HEK293T (cell line): ENCODE measurements around the gene NDUFB7.

ENCODE experiments used
- ARNT ChIP-seq: fragments of 450-650 bp; IDR thresholded peaks from 2 replicates; pipeline ENCODE4 v1.6.1; 2017; ENCODE audit warnings: mild to moderate bottlenecking
- BHLHE40 ChIP-seq: fragments of 450-650 bp; IDR thresholded peaks from 2 replicates; pipeline ENCODE4 v1.6.1; 2016; ENCODE audit warnings: mild to moderate bottlenecking, moderate library complexity, borderline replicate concordance
- ELF4 ChIP-seq: fragments of 450-650 bp; IDR thresholded peaks from 2 replicates; pipeline ENCODE4 v1.6.1; 2017; ENCODE audit warnings: antibody characterized with exemption
- FOXK2 ChIP-seq: fragments of 450-650 bp; IDR thresholded peaks from 2 replicates; pipeline ENCODE4 v1.6.1; 2016; ENCODE audit warnings: mild to moderate bottlenecking
- FOXM1 ChIP-seq: fragments of 450-650 bp; IDR thresholded peaks from 2 replicates; pipeline ENCODE4 v1.6.1; 2017; ENCODE audit warnings: mild to moderate bottlenecking, borderline replicate concordance
- HDGF ChIP-seq: fragments of 450-650 bp; IDR thresholded peaks from 2 replicates; pipeline ENCODE4 v1.6.1; 2017; ENCODE audit warnings: antibody characterized with exemption, borderline replicate concordance
- L3MBTL2 ChIP-seq: fragments of 450-650 bp; conservative IDR thresholded peaks from 2 replicates; pipeline ENCODE4 v1.6.1; 2016; ENCODE audit warnings: mild to moderate bottlenecking
- LEF1 ChIP-seq: fragments of 450-650 bp; IDR thresholded peaks from 2 replicates; pipeline ENCODE4 v1.6.1; 2017; ENCODE audit warnings: mild to moderate bottlenecking, borderline replicate concordance
- NFRKB ChIP-seq: fragments of 450-650 bp; IDR thresholded peaks from 2 replicates; pipeline ENCODE4 v1.6.1; 2016; ENCODE audit warnings: mild to moderate bottlenecking, moderate library complexity
- SP1 ChIP-seq: fragments of 450-650 bp; IDR thresholded peaks from 2 replicates; pipeline ENCODE4 v1.6.1; 2017
- SUZ12 ChIP-seq: fragments of 450-650 bp; IDR thresholded peaks from 2 replicates; pipeline ENCODE4 v1.6.1; 2016; ENCODE audit warnings: mild to moderate bottlenecking
- TARDBP ChIP-seq: fragments of 450-650 bp; IDR thresholded peaks from 2 replicates; pipeline ENCODE4 v1.6.1; 2016
- ZNF384 ChIP-seq: fragments of 450-650 bp; IDR thresholded peaks from 2 replicates; pipeline ENCODE4 v1.6.1; 2016
- TF ChIP-seq, protein P1 (sequence below): fragments of 450-650 bp; IDR thresholded peaks from 2 replicates; pipeline ENCODE4 v1.6.1; 2016

DNA sequence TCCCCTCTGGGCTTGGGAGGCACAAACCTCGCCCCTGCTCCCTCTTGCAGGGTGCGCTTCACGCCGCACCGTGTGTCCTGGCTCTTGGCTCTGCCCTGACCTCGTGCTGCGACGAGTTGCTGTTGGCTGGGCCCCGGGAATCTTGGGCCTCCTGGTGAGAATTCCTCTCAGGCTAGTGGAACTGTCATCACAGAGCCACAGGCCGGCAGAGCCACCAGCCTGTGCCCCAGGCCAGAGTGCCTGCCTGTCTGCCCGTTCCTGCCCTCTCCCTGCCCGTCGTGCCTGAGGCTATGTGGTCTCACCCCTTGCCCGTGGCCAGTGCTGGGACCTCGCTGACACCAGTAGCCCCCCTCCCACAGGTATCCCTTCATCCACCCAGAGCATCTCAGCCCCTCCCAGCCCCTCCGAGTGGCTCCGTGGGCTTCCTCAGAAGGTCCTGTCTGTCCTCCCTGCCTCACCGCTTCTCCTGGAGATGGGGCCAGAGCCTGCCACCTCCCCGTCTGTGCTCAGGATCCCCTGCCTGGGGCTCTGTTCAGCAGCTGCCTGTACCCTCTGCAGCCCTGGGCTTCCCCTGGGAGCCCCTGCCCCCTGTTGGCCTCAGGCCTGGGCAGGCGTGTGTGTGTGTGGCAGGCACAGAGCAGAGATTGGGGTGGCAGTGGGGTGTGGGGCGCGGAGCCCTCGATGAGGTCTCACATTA lies 13.3 kb downstream of the NDUFB7 start:
- TF ChIP-seq ZNF384 (no peak), FOXM1 (no peak), FOXK2 (no peak), SP1 (no peak), NFRKB (no peak), BHLHE40 (no peak), TARDBP (no peak), L3MBTL2 (no peak), ARNT (no peak), SUZ12 (no peak), HDGF (no peak), LEF1 (no peak), ELF4 (no peak)
- TF ChIP-seq, protein P1, sequence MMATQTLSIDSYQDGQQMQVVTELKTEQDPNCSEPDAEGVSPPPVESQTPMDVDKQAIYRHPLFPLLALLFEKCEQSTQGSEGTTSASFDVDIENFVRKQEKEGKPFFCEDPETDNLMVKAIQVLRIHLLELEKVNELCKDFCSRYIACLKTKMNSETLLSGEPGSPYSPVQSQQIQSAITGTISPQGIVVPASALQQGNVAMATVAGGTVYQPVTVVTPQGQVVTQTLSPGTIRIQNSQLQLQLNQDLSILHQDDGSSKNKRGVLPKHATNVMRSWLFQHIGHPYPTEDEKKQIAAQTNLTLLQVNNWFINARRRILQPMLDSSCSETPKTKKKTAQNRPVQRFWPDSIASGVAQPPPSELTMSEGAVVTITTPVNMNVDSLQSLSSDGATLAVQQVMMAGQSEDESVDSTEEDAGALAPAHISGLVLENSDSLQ = no peak
